Epithelial cell of proximal tubule (primary cell): ENCODE results near the gene FAM120A. TPM values are rescaled to one million over a fixed set of nuclear protein-coding genes. Genes with fewer than 3 reads are reported as not detected.

Experiments
- DNase-seq: peaks from one replicate; pipeline ENCODE4 v3.0.0-alpha.2; 2011; ENCODE audit warnings: low read depth
- H3K4me3 ChIP-seq: 2 replicates; pipeline ENCODE4 v1.5.1; 2011; ENCODE audit warnings: low read depth, mild to moderate bottlenecking, low read length
- total RNA-seq: library from RNA; depleted of rRNA; stranded (reverse); fragments of >200 nt; gene quantifications from 2 replicates; pipeline ENCODE4 v1.2.3, GENCODE V29; 2015
- TF ChIP-seq, protein P1 (sequence below): conservative IDR thresholded peaks from 2 replicates; pipeline ENCODE4 v1.5.1; 2012; ENCODE audit warnings: low read depth, mild to moderate bottlenecking, low read length

FAM120A gene
- total RNA-seq, 1 donor from 2014 or later: 71.0 TPM

DNA sequence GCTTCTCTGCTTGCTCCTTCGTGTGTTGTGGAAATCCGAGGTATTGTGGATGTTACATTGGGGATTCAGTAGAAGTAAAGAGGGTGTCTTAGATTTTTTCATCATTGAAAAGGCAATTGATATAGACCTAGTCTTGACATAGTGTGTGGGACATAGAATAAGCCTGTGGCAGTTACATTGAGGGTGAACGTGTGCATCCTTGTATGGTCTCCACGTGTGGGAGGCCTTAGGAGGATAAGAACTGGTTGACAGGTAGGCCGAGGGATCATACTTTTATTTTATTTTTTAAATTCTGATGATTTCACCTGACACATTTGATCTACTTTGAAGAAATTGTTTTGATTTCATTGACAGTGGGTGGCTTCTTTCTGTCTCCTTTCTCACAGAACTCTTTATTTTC lies 18.9 kb downstream of the FAM120A start:
- TF ChIP-seq, protein P1, sequence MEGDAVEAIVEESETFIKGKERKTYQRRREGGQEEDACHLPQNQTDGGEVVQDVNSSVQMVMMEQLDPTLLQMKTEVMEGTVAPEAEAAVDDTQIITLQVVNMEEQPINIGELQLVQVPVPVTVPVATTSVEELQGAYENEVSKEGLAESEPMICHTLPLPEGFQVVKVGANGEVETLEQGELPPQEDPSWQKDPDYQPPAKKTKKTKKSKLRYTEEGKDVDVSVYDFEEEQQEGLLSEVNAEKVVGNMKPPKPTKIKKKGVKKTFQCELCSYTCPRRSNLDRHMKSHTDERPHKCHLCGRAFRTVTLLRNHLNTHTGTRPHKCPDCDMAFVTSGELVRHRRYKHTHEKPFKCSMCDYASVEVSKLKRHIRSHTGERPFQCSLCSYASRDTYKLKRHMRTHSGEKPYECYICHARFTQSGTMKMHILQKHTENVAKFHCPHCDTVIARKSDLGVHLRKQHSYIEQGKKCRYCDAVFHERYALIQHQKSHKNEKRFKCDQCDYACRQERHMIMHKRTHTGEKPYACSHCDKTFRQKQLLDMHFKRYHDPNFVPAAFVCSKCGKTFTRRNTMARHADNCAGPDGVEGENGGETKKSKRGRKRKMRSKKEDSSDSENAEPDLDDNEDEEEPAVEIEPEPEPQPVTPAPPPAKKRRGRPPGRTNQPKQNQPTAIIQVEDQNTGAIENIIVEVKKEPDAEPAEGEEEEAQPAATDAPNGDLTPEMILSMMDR: no peak
- DNase-seq: no peak
- no peak overlapping the region for H3K4me3 ChIP-seq

DNA sequence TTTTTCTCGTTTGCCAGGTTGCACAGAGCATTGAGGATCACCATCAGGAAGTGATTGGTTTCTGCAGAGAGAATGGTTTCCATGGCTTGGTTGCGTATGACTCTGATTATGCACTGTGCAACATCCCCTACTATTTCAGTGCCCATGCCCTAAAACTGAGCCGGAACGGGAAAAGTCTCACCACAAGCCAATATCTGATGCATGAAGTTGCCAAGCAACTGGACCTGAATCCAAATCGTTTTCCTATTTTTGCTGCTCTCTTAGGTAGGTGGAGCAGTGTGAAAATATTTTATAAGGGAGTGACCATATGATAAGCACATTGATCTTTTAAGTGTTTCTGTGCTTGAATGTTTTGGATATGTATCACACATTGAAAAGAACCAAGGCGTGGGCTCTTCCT lies 19.6 kb downstream of the FAM120A start:
- no peak overlapping the region for H3K4me3 ChIP-seq
- TF ChIP-seq, protein P1: no peak
- no peak for DNase-seq

DNA sequence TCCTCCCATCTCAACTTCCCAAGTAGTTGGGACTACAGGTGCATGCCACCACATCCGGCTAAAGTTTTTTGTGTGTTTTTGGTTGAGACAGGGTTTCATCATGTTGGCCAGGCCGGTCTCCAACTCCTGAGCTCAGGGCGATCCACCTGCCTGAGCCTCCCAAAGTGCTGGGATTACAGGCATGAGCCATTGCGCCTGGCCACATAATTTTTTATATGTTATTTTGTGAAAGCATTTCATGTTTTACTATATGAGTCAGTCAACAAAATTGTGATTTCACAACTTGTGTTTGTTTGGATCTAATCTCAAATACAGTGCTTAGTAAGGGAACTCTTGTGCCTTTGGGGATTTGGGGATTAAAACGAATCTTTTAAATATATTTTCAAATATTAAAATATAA lies 21.9 kb downstream of the FAM120A start:
- TF ChIP-seq, protein P1: no peak
- H3K4me3 ChIP-seq: no peak overlapping the region
- no peak for DNase-seq

DNA sequence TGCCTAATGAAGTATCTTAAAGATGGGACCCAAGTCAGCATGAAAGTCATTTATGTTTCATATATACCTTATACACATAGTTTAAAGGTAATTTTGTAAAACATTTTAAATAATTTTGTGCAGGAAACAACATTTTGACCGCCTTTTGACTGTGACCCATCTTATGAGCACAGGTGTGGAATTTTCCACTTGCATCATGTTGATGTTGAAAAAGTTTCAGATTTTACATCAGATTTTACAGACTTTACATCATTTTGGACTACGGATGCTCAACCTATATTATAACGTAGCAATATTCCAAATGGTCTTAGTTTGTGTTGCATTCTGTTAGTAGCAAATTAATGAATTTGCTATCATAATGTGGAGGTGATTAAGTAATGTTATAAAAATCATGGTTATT lies 23.6 kb downstream of the FAM120A start:
- TF ChIP-seq, protein P1: no peak
- DNase-seq: no peak
- no peak overlapping the region for H3K4me3 ChIP-seq

DNA sequence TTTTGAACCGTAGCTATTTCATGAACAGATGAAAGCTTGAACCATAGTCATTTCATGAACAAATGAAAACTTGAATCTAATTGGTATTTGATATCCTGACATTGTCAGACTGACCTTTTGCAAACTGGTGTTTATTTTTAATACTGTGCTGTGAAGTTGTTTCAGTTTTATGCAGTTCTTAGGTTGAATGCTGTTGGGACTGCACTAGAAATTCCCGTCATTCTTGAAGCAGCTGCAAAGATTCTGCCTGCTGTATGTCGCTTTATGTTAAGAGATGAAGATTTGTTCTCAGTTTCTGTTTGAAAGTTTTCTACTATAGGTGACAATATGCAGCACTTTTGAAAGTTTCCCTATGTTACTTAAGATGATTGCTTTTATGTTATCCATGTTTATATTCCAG lies 24.4 kb downstream of the FAM120A start:
- no peak for DNase-seq
- TF ChIP-seq, protein P1: no peak

DNA sequence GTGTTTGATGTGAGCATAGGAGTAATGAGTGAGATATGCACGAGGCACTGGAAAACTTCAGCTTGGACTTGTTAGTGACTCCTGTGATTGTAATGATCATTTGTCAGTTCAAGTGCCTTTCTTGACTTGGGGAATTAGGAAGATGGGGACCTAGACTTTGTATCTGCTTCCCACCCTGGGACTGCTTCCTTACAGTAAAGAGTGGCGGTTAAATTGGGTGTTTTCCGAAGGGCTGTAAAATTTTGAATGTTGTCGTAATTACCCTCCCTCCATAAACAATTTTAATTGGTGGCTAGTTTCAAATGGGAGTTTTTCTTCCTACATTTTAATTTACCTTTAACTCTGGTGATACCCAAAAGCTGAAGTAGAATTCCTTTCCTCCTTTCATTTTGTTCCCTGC lies 25.4 kb downstream of the FAM120A start:
- H3K4me3 ChIP-seq: no peak overlapping the region
- TF ChIP-seq, protein P1: no peak
- no peak for DNase-seq

More for the DNA sequence above, 24.4 kb downstream of the FAM120A start:
- H3K4me3 ChIP-seq: no peak overlapping the region

DNA sequence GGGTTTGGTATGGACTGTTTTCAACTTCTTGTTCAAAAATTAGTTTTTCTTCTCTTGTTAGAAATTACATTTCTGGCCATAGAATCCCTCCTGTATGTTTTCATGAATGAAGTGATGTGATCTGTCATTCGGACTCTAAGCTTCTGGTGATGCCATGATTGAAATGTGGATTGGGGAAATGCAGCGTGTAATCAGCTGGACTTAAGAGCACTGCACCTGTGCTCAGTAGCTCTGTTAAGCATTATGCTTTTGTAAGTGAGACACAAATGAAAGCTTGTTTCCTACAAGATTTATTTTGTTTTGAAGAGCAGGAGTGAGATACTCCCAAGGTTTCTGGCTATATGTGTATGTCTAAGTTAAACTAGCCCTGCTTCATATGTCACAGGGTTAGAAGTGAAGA lies 25.9 kb downstream of the FAM120A start:
- no peak overlapping the region for H3K4me3 ChIP-seq
- DNase-seq: no peak
- TF ChIP-seq, protein P1: no peak
